Gastroesophageal sphincter (tissue), 3 donors: ENCODE measurements around the gene PHAF1.

Experiments
- EP300 ChIP-seq: sonication (generic); formaldehyde crosslinking; IDR thresholded peaks from one replicate; pipeline ENCODE4 v1.6.1; 2017; ENCODE audit warnings: antibody characterized with exemption, mild to moderate bottlenecking
- POLR2A ChIP-seq, 2 donors: fragments of 450-650 bp; IDR thresholded peaks; one replicate each; pipeline ENCODE4 v1.6.1; 2017; ENCODE audit warnings: antibody characterized with exemption in 2 of 2, mild to moderate bottlenecking in 2 of 2, moderate library complexity in 1 of 2
- POLR2AphosphoS5 ChIP-seq: sonication (generic); formaldehyde crosslinking; IDR thresholded peaks from one replicate; pipeline ENCODE4 v1.6.1; 2017; ENCODE audit warnings: antibody characterized with exemption
- TF ChIP-seq, protein P1 (sequence below), 4 experiments: fragments of 200-600 bp in 2 of 4; fragments of 450-650 bp in 2 of 4; sonication (generic) in 1 of 4; IDR thresholded peaks; one replicate each; pipeline ENCODE4 v1.5.1; 2017 to 2019; ENCODE audit warnings: antibody characterized with exemption in 4 of 4, mild to moderate bottlenecking in 2 of 4, moderate library complexity in 2 of 4

DNA sequence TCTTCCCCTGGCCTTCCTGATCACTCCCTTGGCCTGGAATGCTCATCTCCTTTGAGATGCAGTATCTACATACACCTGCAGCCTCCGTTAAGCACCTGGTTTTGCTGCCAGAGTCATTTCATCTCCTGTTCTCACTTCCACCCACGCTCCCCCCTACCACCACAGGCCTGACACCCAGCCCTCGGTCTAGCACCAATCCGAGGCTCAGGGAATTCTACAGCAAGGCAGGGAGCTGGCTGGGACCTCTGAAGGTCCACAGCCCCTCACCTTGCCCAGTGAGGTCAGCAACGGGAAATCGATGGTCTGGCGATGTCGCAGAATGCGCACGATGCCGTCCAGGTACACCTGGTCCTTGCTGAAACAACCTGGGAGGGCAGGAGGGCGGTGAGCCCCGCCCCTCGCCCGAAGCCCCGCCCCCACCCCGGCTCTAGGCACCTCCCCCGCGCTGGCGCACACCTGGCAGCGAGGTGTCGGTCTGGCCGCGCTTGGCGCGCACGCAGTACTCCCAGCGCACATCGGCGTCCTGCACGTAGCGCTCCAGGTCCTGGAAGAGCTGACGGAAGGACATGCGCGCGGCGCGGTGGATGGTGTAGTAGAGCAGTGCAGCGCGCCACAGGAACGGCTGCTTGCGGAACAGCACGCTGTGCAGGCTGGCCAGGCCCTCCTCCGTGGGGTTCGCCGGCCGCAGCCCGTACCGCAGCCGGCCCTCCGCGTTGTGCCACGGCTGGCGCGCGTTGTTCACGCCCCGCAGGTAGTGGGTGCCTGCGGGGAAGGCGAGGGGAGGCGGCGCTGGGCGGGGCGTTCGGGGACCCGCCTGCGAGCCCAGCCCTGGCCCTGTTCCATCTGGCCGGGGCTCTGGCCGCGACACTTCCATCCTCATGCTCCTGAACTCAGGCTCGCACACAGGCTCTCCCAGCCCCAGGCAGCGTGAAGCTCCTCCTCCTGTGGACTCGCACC, 68.3 kb downstream of the PHAF1 start:
- TF ChIP-seq, protein P1, sequence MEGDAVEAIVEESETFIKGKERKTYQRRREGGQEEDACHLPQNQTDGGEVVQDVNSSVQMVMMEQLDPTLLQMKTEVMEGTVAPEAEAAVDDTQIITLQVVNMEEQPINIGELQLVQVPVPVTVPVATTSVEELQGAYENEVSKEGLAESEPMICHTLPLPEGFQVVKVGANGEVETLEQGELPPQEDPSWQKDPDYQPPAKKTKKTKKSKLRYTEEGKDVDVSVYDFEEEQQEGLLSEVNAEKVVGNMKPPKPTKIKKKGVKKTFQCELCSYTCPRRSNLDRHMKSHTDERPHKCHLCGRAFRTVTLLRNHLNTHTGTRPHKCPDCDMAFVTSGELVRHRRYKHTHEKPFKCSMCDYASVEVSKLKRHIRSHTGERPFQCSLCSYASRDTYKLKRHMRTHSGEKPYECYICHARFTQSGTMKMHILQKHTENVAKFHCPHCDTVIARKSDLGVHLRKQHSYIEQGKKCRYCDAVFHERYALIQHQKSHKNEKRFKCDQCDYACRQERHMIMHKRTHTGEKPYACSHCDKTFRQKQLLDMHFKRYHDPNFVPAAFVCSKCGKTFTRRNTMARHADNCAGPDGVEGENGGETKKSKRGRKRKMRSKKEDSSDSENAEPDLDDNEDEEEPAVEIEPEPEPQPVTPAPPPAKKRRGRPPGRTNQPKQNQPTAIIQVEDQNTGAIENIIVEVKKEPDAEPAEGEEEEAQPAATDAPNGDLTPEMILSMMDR (IDR thresholded peaks at IDR 0.05), result peak in 3 of 4 experiments; percentile 29 to 45 (median 40)
- TF ChIP-seq POLR2AphosphoS5 (peak; percentile 44), EP300 (no peak), POLR2A (IDR thresholded peaks at IDR 0.05) (peak in 1 of 2 donors; percentile 27)
